ENCODE data around the gene LDB2. TPM values are rescaled to one million over a fixed set of nuclear protein-coding genes. Genes with fewer than 3 reads are reported as not detected.

Gene LDB2
- total and polyA plus RNA-seq, 2 of the 8 experiments (the other 6 are each of a cell fraction or from before 2014, with no cell fraction given), result 57.0 to 140 TPM

GRCh38 chr4:16818005-16818404 is 80.4 kb downstream of the LDB2 start (continued):
- TF ChIP-seq KDM5A (IDR thresholded peaks at IDR 0.05; ENCODE audit: low read length) (no peak), E2F6 (IDR thresholded peaks at IDR 0.05) (no peak), EGR1 (IDR thresholded peaks at IDR 0.05; ENCODE audit: borderline replicate concordance, low read depth, low read length) (no peak), RNF2 (IDR thresholded peaks at IDR 0.05; ENCODE audit: borderline replicate concordance, low read depth, low read length, missing control alignments, poor library complexity, severe bottlenecking) (no peak), MAFK (IDR thresholded peaks at IDR 0.05; ENCODE audit: low read depth, low read length) (no peak), TBP (IDR thresholded peaks at IDR 0.05; ENCODE audit: low read depth, low read length) (no peak), CTBP2 (IDR thresholded peaks at IDR 0.05; ENCODE audit: borderline replicate concordance, insufficient read depth, insufficient read length, low read length) (no peak), SIN3A (conservative IDR thresholded peaks at IDR 0.05 in 1 of 2, IDR thresholded peaks at IDR 0.05 in 1 of 2; ENCODE audit: low read depth in 1 of 2, low read length in 2 of 2) (no peak), SUZ12 (IDR thresholded peaks at IDR 0.05; ENCODE audit: low read length) (no peak), CTCF (IDR thresholded peaks at IDR 0.05; ENCODE audit: control extremely low read depth in 1 of 3, insufficient read depth in 1 of 3, low read depth in 1 of 3, low read length in 3 of 3) (peak in 2 of 3 experiments; percentile 35 to 52; a peak in 3 of 4 replicates), CHD2 (IDR thresholded peaks at IDR 0.05; ENCODE audit: low read length) (no peak), KDM1A (IDR thresholded peaks at IDR 0.05; ENCODE audit: borderline replicate concordance, low read length) (0 out of 2 replicates have a peak, but pooled peaks have one; percentile 35), JUN (IDR thresholded peaks at IDR 0.05; ENCODE audit: low read depth, low read length) (no peak), NRF1 (IDR thresholded peaks at IDR 0.05; ENCODE audit: low read depth, low read length) (no peak), TCF12 (IDR thresholded peaks at IDR 0.05; ENCODE audit: low read depth, low read length) (no peak), CEBPB (IDR thresholded peaks at IDR 0.05; ENCODE audit: low read depth, low read length) (no peak)

Data from H1 (cell line).